Stimulated activated CD8-positive, alpha-beta memory T cell treated with anti-CD3 and anti-CD28 coated beads, Interleukin-7, amount 100 ng/mL, for 1 hour (primary cell): ENCODE data around the gene IGSF11.

Experiments
- DNase-seq, 2 donors: peaks; one replicate each; pipeline ENCODE4 v3.0.0-alpha.2; 2020; ENCODE audit warnings: low read depth in 2 of 2

IGSF11 gene

DNA sequence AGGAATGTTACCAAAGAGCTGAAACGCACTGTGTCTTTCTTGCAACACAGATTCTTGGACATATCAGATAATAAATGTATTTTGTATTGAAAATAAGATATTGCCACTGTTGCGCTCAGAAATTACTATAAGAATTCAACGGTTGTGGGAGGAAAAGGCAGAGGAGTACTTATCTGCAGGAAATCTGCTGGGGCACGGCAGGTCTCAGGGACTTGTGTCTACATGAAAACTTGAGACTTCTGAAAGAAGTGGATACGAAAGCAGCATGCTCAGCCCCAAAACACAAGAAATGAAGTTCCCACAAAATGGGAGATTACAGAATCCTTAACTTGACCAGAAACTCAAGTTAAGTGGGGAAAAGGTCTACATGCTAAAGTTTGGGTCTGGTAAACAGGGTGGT, 86.5 kb downstream of the IGSF11 start:
- no peak for DNase-seq

DNA sequence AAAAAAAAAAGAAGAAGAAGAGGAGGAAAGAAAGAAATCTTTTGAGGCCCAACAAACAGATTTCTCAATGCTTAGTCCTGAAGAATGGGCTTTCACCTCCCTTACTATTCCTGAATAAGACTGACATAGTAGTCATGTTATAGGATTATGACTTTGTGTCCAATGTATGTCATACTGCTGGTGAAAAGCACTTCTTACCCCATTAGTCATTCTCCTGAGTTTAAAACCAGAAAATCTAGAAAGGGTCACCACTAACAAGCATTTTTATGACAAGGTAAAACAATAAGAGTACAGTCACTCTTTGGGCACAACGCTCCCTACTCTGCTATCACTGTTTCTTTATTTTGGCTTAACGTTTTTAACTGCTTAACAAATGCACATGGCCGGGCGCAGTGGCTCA, 88.2 kb downstream of the IGSF11 start:
- no peak for DNase-seq

DNA sequence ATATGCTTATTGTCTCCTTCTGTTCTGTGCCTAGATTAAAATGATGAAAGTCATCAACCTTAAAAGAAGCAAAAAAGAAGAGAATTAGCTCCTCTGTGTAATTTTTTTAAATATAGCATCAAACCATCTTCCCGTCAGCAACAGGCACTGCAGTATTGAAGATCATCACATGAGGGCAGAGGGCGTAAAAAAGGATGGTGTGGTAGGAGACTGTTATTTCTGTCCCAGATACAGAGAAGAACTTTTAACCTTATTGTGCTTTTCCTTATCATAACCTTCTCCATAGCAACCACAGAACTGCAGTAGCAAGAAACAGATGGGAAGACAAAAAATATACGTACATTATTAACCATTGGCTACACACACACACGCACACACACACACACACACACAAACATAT, 88.8 kb downstream of the IGSF11 start:
- no peak for DNase-seq

DNA sequence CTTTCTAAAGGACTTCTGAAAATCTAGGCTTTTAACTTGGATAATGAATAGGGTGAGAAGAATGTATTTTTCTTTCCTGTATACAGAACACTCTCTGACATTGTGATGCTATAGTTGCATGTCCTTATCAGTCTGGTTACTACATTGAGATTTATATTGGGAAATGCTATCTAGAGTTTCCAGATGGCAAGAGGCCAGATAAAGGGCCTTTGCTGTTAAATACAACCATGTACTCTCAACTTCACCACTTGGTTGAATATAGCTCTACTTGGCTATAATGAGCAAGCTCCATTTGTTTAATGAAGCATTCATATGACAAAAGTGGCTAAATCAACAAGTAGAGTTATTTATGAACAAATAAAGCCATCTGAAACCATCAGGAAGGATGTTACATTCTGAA, 91.0 kb downstream of the IGSF11 start:
- no peak for DNase-seq

- DNase-seq: no peak
Measured at GRCh38 chr3:118942671-118943070, 92.0 kb downstream of the IGSF11 start.

DNA sequence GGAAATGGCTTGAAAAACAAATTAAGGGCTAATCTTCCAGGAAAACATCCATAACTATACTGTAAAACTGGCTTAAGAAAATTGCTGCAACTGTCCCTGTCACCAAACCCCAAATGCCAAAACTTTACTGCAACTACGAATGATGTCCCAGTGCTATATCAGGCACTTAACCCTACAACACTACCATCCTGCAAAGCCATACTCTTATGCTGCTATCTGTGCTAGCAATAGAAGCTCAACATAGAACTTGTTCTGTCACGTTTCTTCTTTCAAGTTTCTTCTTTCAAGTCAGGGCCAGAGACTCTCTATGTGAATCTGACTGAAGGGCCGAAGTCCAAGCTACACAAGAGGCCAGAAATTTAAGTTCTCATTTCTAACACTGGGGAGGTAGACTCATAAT, 92.5 kb downstream of the IGSF11 start:
- no peak for DNase-seq

- no peak for DNase-seq
Measured at GRCh38 chr3:118941236-118941635, 93.4 kb downstream of the IGSF11 start.

GRCh38 chr3:118938183-118938961, 96.3 kb downstream of the IGSF11 start:
- no peak for DNase-seq

- DNase-seq: no peak
Measured at GRCh38 chr3:118936811-118937210, 97.8 kb downstream of the IGSF11 start.

DNA sequence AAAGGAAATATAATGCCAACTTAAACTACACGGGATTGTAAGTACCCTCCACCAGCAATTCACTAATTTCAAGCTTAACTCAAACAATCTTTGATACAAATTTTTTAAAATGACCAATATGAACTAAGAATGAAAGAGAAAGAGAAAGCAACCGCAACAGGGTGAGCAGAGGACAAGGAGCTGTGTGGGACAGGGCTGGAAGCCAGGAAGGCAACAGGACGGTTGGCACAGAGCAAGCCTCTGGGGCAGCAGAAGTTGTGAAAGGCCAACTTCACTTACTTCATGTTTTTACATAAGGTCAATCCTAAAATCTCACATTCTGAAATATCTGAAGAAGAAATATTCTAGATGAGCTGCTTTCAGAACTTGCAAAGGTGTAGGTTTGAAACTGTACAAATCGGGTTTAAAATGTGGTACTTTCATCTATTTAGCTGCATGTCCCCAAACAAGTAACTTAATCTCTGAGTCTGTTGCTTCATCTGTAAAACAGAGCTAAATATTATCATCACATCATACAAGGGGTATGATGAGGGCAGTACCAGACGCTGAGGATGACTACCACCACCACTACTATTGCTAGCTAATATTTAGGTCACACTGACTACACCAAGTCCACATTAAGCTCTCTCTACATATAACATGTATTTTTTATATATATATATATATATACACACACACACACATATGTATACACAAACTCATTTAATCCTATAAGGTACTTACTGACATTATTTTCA, 101.7 kb downstream of the IGSF11 start:
- DNase-seq: no peak

GRCh38 chr3:118931996-118932395, 102.7 kb downstream of the IGSF11 start:
- DNase-seq: no peak

DNA sequence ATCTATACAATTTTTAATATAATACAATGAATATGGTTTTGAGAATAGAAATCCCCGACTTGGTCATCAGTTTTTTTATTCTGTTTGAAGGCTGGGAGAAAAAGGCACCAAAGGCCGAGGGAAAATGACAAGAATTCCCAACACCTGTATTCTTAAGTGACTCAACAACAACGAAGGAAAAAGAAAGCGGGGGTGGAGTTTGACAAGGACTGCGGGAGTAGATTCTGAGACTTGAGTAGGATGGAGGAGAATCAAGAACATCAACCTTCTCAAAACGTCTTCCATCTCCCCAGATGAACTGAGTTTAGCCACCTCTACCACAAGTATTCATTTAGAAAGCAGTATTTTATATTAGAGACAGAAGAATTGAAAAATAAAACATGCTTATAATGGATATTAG, 107.2 kb downstream of the IGSF11 start:
- no peak for DNase-seq

DNA sequence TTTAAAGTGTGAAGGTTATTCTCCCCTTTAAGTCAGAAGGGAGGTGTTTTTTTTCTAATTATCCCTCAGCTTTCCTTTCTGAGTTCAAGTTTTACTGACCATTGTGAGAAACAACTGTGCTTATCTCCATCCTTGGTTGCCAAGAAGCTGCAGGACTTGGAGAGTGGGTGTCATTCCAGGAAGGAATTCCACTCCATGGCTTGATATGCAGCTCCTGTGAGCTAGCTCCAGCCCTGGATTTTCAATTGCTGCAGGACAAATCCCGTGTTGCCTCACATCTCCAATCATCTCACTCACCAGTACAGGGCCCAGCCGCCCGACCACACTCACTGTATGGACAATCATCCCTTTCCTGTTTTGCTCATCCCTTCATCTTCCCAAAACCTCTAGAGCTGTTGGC, 122.5 kb downstream of the IGSF11 start:
- DNase-seq: no peak

DNA sequence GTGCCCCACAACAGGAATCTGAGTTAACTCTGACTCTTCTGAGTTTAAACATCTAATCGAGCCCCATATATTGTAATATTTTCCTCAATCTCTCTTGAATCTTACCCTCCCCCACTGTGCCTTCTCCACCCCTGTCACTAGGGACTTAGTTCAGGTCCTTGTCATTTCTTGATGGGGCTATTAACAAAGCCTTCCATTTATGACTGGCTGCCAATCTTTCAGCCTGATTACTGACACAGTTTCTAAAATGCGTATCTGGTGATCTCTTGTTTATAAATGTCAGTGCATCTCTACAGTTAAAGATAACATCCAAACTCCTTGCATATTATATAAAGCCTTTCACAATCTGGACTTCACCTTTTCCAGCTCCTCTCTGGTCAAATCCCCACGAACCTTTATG, 124.3 kb downstream of the IGSF11 start:
- no peak for DNase-seq

- DNase-seq: no peak
Measured at GRCh38 chr3:118909763-118910162, 124.9 kb downstream of the IGSF11 start.

DNA sequence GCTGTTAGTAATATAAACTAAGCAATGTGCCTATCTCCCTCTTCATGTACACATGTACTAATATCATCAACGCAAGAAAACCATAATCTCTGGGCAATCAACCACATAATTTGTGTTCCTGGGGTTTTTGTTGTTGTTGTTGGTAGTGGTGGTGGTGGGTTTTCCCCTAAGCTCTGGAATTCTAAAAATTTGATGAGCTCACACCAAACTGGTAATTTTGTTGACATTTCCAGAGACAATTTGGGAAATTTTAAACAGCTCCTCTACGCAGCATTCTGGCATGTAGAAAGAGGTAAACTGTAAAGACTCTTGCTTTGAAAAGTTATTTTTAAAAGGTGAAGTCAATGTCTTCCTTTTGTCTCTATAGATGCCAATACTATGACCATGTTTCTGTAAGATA, 126.7 kb downstream of the IGSF11 start:
- no peak for DNase-seq

- no peak for DNase-seq
Measured at GRCh38 chr3:118900737-118901525, 133.7 kb downstream of the IGSF11 start.

DNA sequence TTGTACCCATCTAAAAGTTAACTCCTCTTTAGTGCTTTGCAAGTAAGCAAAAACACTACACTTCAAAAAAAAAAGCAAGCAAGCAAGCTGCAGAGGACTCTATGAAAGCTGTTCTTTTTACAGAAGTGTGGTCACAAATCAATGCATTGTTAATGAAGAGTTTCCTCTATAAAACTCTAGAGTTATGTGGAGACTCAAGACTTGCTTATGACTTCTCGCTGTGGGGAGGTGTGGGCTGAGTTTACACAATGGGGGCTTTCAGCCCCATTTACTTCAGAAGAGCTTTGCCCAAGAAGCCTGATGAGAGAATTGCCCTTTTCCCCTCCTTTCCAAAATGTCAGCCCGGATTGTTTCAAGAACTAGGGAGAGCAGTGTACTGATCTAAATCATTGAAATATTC, 144.4 kb downstream of the IGSF11 start:
- DNase-seq: no peak

GRCh38 chr3:118889691-118890090, 145.0 kb downstream of the IGSF11 start:
- no peak for DNase-seq

DNA sequence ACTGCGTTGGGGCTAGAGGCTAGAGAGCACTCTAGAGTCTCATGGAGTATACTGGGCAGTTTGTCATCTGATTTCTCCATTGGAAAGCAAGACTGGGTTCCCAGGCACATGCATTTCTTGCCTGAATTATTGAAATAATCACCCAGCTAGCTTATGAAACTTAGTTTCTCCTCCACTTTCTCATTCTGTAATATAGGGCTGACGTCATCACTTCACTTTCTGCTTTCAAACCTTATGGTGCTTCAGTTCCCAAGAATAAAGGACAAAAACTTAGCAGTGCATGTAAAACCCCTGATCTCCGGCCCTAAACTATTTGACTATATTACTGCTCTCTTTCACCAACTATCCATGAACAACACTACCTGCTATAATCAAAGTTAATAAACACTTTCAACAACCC, 147.9 kb downstream of the IGSF11 start:
- no peak for DNase-seq

DNA sequence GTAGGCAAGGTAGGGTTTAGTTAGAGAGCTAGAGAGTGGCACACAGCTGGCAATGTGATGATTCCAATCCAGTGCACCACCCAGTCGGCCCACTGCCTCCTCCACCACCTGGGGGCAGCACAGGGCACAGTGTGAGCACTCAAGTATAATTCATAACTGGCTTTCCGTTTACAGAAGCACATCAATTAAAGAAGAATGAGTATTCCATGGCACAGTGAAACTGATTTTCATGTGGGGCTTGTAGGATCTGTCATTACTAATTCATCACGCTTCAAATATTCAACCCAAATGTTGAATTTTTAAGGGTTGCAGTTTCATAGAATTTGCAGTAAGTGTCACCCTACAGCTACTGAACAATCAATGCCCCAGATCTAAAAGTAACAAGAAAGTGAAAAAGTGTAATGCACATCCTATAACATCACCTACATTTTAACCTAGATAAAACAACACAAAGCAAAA, 149.9 kb downstream of the IGSF11 start:
- peak; percentile 31 to 67 for DNase-seq

GRCh38 chr3:118882353-118882947, 152.2 kb downstream of the IGSF11 start:
- DNase-seq: peak; percentile 15 to 46
